GM12864 (cell line): ENCODE results near the gene TMEM123.

Experiments used
- DNase-seq: peaks from one replicate; pipeline ENCODE4 v3.0.0-alpha.2; 2011; ENCODE audit warnings: low read depth
- H3K4me3 ChIP-seq: 2 replicates; pipeline ENCODE4 v1.5.1; 2011; ENCODE audit warnings: mild to moderate bottlenecking, low read depth, low read length, control low read depth
- TF ChIP-seq, protein P1 (sequence below): IDR thresholded peaks from 2 replicates; pipeline ENCODE4 v1.5.1; 2011; ENCODE audit warnings: low read depth, mild to moderate bottlenecking, moderate library complexity, low read length, control low read depth, inconsistent platforms; ENCODE audit errors: missing control alignments

TMEM123 gene

DNA sequence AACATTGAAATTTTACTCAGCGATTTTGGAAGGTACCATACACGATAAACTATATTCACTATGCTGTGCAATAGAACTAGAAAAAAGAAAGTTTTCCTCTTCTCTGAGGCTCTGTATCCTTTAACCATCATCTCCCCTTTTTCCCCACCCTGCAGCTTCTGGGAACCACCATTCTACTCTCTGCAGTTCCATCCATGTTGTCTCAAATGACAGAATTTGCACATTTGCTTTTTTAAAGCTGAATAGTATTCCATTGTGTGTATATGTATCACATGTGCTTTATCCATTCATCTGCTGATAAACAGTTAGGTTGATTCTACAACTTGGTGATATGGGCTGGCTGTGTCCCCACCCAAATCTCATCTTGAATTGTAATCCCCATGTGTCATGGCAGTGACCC, 21.2 kb downstream of the TMEM123 start:
- TF ChIP-seq, protein P1, sequence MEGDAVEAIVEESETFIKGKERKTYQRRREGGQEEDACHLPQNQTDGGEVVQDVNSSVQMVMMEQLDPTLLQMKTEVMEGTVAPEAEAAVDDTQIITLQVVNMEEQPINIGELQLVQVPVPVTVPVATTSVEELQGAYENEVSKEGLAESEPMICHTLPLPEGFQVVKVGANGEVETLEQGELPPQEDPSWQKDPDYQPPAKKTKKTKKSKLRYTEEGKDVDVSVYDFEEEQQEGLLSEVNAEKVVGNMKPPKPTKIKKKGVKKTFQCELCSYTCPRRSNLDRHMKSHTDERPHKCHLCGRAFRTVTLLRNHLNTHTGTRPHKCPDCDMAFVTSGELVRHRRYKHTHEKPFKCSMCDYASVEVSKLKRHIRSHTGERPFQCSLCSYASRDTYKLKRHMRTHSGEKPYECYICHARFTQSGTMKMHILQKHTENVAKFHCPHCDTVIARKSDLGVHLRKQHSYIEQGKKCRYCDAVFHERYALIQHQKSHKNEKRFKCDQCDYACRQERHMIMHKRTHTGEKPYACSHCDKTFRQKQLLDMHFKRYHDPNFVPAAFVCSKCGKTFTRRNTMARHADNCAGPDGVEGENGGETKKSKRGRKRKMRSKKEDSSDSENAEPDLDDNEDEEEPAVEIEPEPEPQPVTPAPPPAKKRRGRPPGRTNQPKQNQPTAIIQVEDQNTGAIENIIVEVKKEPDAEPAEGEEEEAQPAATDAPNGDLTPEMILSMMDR, result no peak
- DNase-seq, result no peak
- H3K4me3 ChIP-seq, result no peak overlapping the region

DNA sequence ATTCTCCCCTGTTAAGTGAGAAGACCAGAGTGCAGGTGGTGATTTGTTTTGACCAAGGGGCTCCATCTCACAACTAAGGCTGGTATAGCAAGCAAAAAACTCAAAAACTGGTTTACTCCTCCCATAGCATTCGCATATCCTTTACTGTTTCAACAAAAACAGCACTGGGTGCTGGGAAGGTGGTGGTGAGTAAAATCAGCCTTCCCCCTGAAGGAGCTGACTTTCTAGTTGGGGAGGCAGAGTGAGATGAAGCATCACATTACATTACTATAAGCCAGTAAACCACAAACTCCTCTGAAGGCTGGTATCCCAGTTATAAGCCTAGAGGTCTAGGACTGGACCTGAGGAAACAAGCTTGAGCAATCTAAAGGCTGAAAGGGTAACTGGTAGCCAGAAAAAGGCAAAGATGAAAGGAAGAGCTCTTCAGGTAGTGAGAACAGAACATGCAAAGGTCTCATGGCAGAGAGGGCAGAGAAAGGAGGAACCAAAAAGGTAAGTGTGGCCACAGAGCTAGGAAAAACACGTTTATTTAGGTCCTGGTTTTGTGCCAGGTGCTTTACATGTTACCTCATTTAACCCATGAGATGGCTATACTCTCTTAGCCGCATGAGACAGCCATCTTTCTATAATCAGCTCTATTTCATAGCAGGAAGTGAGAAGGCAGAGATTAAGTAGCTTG, 22.3 kb downstream of the TMEM123 start:
- H3K4me3 ChIP-seq, result no peak overlapping the region; the same call in 1 of the 2 replicates
- peak; percentile 94 for DNase-seq
- TF ChIP-seq, protein P1, result no peak

DNA sequence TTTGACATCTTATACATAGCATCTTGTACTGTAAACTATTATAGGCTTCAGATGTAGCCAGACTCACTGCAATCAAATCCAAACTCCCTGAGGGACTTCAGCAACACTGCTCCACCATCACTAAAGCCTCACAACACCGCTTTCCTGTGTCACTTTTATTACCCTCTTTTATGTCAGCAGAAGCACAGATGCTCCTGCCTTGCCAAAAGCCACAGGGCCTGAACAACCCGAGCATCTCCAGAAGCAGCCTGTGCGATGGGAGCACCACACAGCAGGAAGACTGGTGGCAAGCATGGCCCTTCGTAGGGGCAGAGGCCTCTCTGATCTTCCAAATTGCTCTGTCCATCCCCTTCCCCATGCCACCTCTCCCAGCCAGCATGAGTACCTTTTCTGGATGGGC, 22.9 kb downstream of the TMEM123 start:
- TF ChIP-seq, protein P1, result no peak
- no peak overlapping the region for H3K4me3 ChIP-seq
- no peak for DNase-seq

DNA sequence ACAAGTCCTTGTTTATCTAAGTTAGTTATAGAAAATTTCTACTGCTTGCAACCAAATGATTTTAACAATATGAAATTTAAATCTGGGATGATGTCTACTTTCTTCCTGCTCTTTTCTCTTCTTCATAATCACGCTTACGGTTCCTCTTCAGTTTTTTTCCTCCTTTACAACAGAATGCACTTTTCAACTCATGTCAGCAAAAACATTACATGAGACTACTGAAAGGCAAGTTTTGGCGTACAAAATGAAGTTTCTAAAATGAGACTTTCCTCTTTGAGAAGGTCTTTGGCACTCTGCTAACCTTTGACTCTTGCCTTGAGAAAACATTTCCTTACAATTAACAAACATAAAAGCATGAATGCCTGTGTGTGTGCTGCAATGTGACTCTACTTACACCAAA, 23.3 kb downstream of the TMEM123 start:
- DNase-seq, result no peak
- no peak overlapping the region for H3K4me3 ChIP-seq
- TF ChIP-seq, protein P1, result no peak

DNA sequence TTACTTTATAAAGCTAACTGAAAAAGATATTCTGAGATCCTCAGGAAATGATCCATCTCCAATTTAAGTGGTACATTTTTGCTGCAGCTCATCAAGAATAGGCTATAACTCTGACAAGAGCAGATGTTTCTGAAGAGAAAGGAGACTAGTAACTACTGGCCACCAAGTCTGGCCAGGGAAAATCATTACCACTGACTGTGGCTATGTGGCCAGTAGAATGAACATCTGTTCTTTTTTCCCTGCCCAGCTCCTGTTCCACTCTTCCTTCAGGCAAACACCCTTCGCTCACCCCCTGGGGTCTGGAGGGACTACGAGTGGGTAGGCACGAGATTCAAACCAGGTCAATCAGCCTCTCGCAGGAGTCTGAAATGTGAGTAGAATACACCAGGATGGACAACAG, 23.9 kb downstream of the TMEM123 start:
- TF ChIP-seq, protein P1, result no peak
- no peak overlapping the region for H3K4me3 ChIP-seq
- no peak for DNase-seq

DNA sequence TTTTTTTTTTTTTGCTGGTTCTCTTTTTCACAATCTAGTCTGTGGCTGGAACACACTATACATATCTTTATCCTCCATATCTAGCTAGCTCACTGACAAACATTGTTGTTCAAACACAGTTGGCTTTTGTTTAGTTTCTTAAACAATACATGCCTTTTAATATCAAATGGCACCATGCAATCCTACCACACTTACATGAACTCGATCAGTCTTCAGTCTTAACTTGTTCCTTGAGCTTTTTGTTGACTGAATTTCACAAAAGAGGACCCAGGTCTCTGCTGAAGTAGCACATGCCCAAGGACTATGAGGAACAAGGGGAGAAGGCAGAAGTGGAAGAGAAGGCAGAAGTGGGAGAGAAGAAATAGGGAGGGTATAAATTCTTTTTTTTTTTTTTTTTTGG, 25.5 kb downstream of the TMEM123 start:
- TF ChIP-seq, protein P1, result no peak
- no peak overlapping the region for H3K4me3 ChIP-seq
- no peak for DNase-seq

DNA sequence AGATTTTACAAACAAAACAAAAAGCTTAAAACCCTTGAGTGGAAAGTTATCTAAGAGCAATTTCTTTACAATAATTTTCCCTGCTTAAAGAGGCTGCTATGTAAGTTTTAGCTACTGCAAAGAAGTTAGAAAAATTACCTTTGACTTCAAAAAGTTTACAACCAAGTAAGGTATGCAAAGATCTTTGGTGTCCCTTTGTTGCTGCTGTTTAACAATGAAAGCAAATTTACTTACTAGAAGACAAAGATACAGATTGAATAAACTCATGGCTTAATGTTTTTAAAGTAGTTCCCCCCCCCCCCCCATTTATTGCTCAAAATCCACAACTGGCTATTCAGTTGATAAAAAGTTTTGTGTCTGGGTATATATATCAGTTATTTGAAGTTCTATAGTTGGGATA, 26.0 kb downstream of the TMEM123 start:
- DNase-seq, result no peak
- TF ChIP-seq, protein P1, result no peak
- no peak overlapping the region for H3K4me3 ChIP-seq
